Raji (cell line): ENCODE measurements around the gene XAF1.

ENCODE experiments used
- POLR2A ChIP-seq: IDR thresholded peaks from 2 replicates; pipeline ENCODE4 v1.6.1; 2011; ENCODE audit warnings: low read depth, low read length, control low read depth; ENCODE audit not compliant: insufficient read depth

XAF1 gene

GRCh38 chr17:6729531-6729930 lies 26.3 kb upstream of the XAF1 start:
- no peak for TF ChIP-seq POLR2A

- no peak for TF ChIP-seq POLR2A
Observed at GRCh38 chr17:6748617-6749016, 7.2 kb upstream of the XAF1 start.

GRCh38 chr17:6749519-6749918 lies 6.3 kb upstream of the XAF1 start:
- no peak for TF ChIP-seq POLR2A

- no peak for TF ChIP-seq POLR2A
Observed at GRCh38 chr17:6752068-6752909, 3.6 kb upstream of the XAF1 start.

GRCh38 chr17:6753006-6753445 lies 2.8 kb upstream of the XAF1 start:
- TF ChIP-seq POLR2A: no peak

GRCh38 chr17:6753546-6753945 lies 2.3 kb upstream of the XAF1 start:
- TF ChIP-seq POLR2A: no peak

GRCh38 chr17:6755281-6755680 lies 565 bp upstream of the XAF1 start:
- no peak for TF ChIP-seq POLR2A

- no peak for TF ChIP-seq POLR2A
Observed at GRCh38 chr17:6756425-6757031, 682 bp downstream of the XAF1 start.

DNA sequence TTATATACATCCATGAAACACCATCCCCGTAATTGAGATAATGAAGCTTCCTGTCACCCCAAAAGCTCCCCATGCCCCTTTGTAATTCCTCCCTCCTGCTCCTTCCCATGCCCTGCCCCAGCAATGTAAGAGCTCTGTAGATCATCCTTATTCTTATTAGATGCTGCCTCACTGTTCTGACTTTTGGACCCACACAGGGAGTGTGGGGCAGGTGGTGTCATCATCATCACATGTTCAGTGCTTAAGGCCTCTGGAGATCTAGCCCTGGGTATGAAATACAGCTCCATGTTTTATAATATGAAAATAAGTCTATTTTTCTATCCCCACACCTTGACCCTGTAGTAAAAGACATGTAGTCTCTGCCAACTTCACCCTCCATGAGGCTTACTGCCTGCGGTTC lies 1.9 kb downstream of the XAF1 start:
- no peak for TF ChIP-seq POLR2A

DNA sequence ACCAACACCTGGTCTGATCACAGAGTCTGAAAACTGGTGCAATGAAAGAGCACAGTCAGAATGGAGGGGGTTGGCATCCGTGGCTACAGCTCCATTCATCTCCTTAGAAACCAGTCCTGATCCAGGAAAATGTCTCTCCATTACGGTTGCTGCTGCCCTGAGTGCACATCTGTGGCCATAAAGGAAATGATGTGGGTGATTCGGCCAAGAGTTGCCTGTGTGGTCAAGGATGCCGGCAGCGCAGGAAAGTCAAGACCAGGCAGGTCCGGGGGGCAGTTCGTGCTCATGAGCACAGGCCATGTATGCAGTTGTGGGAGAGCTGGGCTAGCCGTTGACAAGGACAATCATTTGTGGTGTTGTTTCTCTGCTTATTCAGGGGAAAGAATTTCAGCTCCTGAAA lies 5.9 kb downstream of the XAF1 start:
- TF ChIP-seq POLR2A: no peak

GRCh38 chr17:6768447-6768846 lies 12.6 kb downstream of the XAF1 start:
- TF ChIP-seq POLR2A: no peak

DNA sequence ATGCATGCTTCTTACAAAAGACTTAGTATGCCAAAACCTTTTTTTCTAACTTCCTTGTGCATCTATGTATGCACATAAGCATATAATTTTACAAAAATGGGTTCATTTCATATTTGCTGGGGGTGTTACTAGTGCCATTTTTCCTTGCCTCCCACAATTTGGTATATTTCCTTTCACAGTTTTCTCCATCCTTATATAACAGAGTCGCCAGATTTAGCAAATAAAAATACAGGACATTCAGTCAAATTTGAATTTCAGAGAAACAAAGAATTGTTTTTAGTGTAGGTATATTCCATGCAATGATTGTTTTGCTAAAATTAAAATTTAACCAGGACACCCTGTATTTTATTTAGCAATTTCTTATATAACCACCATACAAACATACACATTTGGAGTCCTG lies 16.2 kb downstream of the XAF1 start:
- TF ChIP-seq POLR2A: no peak

DNA sequence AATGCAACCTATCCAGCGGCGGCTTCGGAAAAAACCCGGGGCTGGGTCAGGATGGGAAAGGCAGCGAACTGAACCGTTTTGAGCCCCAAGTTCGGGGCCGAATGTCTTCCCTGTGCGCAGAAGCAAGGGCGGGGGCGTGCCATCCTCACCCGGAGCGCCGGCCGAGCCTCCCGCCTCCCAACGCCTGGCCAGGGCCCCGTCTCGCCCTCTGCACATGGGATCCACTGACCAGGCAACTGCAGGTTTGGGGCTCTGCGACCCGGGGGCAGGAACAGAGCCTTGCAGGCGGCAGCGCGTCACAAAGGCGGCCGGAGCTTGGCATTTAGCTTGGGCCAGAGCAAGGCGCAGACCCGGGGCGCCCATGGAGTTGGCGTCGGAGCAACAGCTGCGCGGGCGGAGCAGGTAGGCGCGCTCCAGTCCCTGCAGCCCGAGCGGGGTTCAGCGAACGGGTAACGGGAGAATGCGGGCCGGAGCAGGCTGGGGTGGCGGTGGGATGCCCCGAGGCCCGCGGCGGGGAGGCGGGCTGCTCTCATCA lies 20.1 kb downstream of the XAF1 start, which contains the start of gene FBXO39:
FBXO39 (plus strand) TSS at position 345 of the 535 bp plus-strand sequence. CDS start 3,654 bp downstream, outside the sequence.
- TF ChIP-seq POLR2A: no peak

DNA sequence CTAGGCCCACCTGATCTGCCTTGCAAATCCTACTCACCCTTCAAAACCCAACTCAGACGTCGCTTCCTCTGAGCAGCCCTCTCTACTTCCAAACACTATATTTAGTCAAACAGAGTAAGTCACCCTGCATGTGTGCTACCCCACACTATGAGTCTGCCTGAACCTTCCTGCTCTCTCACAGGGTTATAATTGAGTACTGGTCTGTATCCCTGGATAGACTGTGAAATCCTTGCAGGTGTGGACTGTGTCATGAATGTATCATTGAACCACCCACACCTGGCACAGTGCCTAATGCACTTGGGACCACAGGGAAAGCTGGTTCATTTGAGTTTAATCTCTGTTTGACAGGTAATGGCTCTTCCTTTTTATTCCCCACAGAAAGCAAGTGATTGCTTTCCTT lies 23.6 kb downstream of the XAF1 start:
- no peak for TF ChIP-seq POLR2A

- no peak for TF ChIP-seq POLR2A
Observed at GRCh38 chr17:6780001-6780400, 24.2 kb downstream of the XAF1 start.

GRCh38 chr17:6780886-6781285 lies 25.0 kb downstream of the XAF1 start:
- TF ChIP-seq POLR2A: no peak

DNA sequence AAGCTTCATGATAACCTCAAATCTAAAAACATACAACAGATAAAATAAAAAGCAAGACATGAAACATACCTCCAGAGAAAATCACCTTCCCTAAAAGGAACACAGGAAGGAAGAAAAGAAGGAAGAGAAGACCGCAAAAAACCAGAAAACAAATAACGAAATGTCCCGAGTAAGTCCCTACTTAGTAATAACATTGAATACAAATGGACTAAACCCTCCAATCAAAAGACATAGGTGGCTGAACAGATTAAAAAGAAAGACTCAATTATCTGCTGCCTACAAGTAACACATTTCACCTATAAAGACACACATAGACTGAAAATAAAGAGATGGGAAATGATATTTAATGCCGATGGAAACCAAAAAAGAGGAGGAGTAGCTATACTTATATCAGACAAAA lies 26.4 kb downstream of the XAF1 start:
- TF ChIP-seq POLR2A: no peak

DNA sequence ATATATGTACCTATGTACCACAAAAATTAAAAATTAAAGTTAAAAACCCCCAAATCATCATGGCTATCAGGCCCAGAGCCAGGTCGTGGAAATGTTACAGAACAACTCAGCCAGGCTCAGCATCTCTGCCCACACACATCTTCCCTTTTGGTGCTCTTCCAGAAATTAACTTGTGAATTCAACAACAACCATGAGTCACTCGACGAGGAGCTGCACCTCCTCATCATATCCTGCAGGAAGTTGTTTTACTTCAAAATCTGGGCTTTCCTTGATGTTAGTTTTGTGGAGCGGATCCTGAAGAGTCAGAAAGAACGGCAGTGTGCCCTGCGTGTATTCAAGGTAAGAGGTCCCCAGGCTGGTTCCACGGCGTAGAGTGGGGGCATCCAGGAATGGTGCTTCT lies 30.8 kb downstream of the XAF1 start:
- TF ChIP-seq POLR2A: no peak
